Measurements from ENCODE around the gene QRSL1.

- TF ChIP-seq POLR2AphosphoS5 (IDR thresholded peaks at IDR 0.05): no peak
- no peak for TF ChIP-seq CTCF (IDR thresholded peaks at IDR 0.05)
- no peak for TF ChIP-seq POLR2A (IDR thresholded peaks at IDR 0.05)
- no peak for TF ChIP-seq EP300 (IDR thresholded peaks at IDR 0.05; ENCODE audit: low read depth)
Observed at GRCh38 chr6:106648651-106649308, 19.4 kb downstream of the QRSL1 start.
